Activated T-helper 1 cell treated with Interleukin-2 at 50 U/mL for 16 hours (primary cell): Measurements from ENCODE around the gene LRRTM3.

Experiments
- DNase-seq: peaks from one replicate; pipeline ENCODE4 v3.0.0-alpha.2; 2020; ENCODE audit warnings: low read depth

The LRRTM3 gene

GRCh38 chr10:67140641-67141040, 214.8 kb downstream of the LRRTM3 start:
- no peak for DNase-seq

GRCh38 chr10:67141300-67141699, 215.5 kb downstream of the LRRTM3 start:
- no peak for DNase-seq

- no peak for DNase-seq
These were observed 218.7 kb downstream of the LRRTM3 start for GRCh38 chr10:67144530-67144929.
